GM19240 (cell line): ENCODE measurements around the gene ZCCHC24.

ENCODE experiments used
- DNase-seq: peaks from one replicate; pipeline ENCODE4 v3.0.0; 2011; ENCODE audit warnings: low spot score; ENCODE audit not compliant: insufficient read length

The ZCCHC24 gene

DNA sequence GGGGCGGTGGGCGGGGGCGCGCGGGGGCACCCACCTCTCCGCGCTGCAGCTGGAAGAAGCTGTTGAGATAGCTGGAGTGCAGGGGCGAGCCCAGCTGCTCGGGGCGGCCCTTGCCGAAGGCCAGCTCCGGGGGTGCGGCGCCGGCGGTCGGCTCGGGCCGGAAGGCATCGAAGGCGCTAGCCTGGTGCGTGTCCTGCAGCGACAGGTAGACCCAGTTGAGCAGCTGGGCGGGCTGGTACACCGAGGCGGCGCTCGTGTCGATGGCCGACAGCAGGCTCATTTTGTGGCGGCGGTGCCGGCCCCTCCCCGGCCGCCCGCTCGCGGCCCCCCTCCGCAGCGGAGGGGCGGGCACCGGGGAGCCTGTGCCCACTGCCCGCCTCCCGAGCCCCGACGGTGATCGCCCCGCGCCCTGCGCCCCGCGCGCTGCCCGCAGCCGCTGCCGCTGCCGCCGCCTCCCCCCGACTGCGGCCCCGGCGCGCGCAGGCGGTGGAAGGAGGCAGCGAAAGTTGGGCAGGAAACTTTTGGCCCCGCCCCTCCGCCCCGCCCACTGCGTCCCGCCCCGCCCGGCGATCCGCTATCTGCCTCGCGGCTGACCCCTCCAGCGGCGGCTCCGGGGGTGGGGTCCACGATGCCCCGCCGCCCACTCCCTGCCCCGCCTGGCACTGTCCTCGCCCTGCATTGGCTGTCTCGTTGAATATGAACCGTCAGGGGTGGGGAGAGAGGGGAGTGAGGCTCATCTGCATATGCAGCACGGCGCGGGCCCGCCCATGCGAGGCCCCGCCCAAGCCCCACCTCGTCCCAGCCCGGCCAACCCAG, at the start of gene ZCCHC24:
ZCCHC24 (minus strand) TSS at position 464 of the 816 bp plus-strand sequence; CDS start at position 280, 184 bp downstream.
- peak; percentile 74 for DNase-seq

GRCh38 chr10:79493806-79494205, 48.4 kb upstream of the ZCCHC24 start:
- DNase-seq: no peak

GRCh38 chr10:79492839-79493238, 47.4 kb upstream of the ZCCHC24 start:
- DNase-seq: no peak

DNA sequence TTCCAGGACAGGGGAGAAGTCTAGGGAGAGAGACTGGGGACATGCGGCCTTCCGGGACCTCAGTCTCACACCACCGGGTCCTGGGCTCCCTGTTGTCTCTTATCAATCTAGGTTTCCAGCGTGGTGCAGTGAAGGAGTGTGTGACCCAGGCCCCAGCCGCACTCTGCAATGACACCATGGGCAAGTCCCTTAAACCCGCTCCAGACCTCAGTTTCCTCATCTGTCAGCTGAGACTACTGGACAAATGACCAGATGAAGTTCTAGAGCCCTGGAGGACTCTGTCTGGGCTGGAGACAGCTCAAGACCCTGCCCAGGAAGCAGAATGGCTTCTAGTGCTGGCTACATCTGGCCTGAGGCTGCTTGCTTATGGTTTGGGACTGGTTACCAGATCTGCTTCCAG, 46.8 kb upstream of the ZCCHC24 start:
- DNase-seq: no peak

DNA sequence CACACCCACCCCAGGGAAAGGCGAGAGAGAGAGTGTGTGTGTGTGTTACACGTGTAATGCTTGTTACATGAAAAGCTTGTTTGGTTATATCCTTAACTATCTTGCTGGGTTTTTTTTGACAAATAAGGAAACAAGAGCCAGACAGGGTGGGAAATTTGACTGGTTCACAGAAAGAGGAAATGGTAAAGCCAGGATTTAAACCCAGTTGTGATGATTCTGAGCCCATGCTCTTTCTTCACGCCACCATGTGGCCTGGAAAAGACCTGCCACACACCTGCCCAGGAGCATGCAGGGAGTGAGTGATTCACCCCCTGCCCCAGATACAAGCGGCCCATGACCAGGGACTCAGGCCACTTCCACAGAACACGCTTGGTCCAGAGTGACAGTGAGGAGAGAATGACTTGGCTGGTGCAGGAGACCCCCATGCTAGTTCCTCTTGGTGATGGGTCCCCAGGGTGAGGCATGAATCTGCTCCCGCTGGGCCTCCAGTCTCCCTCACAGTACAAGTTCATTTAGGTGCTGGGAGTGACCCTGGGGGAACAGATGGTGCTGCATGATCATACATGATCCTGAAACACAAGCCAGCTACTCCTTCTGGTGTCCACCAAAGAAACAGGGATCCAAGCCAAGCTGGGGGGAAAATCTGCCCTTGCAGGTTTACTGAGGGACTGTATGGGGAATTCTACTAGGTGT, 45.9 kb upstream of the ZCCHC24 start:
- no peak for DNase-seq

- no peak for DNase-seq
These were observed 45.1 kb upstream of the ZCCHC24 start for GRCh38 chr10:79490400-79491142.

DNA sequence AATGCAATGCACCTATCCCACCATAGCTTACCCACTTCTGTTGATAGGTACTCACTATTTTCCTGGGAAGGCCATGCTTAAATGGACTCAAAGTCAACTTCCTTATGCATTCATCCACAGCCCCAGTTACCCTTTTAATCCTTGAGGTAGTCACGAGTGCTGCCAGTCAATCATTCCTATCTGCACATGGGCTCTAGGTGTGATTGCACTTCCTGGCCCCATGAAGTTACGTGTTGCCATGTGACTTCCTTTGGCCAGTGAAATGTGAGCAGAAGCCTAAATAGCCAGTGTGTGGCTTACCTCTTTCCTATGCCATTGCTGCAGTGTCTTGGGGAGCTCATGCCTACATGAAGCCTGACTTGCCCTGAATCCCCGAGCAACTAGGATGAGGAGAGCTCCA, 43.4 kb upstream of the ZCCHC24 start:
- DNase-seq: no peak

GRCh38 chr10:79488336-79488735, 42.9 kb upstream of the ZCCHC24 start:
- DNase-seq: no peak

DNA sequence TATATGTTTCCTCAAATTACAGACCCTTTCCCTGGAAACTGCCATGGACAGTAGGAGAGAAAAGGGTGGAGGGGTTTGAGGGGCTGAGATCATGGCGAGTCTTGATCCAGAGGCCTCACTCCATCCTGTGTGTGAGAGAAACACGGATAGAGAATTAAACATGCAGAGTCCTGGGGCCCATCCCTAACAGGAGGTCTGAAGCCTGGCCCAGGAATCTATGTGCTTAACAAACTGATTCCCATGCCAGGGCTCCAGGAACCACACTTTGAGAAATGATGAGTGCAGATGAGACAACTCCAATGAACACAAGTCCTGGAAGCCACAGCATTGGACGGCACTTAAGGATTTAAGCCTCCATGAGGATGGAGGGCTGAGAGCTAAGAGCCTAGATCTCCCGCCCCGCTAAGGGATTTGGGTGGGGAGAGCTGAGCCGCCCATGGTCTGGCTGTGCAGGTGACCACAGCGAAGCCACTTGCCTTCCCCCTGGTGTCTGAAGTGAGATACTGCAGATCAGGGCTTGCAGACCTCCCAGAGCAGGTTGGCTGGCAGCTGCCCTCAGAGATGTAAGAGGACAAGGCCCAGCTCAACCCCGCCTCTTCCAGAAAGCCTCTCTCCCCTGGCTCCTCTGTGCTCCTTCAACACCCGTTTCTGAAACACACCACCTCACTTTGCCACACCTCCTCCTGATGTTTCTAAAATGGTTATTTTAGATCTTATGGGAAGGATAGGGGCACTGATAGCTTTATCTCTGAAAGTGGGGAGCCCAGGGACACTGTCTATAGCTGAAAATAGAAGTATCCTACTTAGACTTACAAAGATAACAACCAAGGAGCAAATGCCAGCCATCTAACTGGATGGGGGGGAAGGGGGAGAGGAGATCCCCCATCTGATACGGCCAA, 42.1 kb upstream of the ZCCHC24 start:
- DNase-seq: peak; percentile 65

GRCh38 chr10:79484476-79484875, 39.1 kb upstream of the ZCCHC24 start:
- DNase-seq: no peak

DNA sequence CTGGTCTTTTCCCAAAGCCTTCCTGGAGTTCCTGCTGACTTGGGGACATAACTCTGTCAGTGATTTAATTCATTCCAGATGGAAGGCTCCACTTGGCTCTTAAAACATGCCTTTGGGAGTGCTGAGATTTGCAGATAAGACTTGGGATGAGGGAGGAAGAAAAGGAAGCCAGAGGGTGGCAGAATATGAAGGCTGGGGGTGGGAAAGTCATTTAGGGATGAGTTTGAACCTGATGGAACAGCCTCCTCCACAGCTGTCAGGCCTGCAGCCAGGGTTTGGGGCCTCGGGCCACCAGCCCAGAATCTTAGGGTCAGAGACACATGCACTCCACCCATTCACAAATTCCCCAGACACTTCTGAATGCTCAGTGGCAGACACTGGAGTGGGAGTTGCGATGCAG, 38.5 kb upstream of the ZCCHC24 start:
- DNase-seq: no peak

DNA sequence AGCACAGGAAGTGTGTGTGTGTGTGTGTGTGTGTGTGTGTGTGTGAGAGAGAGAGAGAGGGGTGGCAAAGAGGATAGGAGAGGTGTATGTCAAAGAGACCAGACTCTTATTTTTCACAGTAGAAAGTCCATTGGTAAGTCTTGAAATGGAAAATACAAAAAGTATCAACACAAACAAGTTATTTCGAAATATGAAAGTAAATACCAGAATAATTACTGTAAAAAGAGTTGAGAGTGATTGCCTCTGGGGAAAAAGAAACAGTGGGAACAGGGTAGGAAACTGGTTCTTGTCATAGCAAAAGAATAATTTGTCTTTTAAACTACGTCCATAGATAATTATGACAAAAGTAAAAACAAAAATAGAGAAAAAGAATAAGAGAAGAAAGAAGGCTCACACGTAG, 37.9 kb upstream of the ZCCHC24 start:
- DNase-seq: no peak

- DNase-seq: no peak
These were observed 37.3 kb upstream of the ZCCHC24 start for GRCh38 chr10:79482741-79483140.

DNA sequence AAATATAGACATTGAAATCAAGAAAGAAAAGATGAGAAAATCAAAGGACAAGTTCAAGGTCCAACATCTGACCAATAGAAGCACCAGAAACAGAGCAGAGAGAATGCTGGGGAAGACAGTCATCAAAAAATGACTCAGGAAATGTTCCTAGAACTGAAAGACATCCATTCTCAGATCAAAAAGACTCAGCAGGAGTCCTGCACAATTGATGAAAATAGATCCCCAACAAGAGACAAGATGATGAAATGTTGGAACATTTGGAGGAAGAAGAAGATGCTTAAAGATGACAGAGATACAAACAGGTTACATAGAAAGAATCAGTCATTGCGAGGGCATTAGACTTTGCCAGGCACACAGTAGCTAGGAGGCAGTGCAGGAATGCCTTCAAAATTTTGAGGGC, 36.9 kb upstream of the ZCCHC24 start:
- DNase-seq: no peak

GRCh38 chr10:79479283-79479909, 34.0 kb upstream of the ZCCHC24 start:
- DNase-seq: no peak

GRCh38 chr10:79477456-79477855, 32.0 kb upstream of the ZCCHC24 start:
- no peak for DNase-seq

DNA sequence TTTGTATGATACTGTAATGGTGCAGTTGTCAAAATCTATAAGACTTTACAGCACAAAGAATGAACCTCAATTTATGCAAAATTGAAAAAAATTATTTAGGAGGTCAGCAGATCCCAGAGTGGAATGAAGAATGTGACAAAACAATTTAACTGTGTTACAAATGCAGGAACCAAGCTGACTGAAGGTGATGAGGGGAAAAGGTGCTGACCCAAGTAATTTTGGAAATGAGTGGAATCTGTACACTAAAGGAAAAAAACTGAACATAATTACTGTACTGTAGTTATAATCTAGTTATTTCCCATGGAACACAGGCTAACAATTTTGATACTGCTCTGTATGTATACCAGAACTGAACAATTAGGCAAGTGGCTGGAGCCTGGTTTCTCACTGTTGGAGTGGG, 31.2 kb upstream of the ZCCHC24 start:
- no peak for DNase-seq

DNA sequence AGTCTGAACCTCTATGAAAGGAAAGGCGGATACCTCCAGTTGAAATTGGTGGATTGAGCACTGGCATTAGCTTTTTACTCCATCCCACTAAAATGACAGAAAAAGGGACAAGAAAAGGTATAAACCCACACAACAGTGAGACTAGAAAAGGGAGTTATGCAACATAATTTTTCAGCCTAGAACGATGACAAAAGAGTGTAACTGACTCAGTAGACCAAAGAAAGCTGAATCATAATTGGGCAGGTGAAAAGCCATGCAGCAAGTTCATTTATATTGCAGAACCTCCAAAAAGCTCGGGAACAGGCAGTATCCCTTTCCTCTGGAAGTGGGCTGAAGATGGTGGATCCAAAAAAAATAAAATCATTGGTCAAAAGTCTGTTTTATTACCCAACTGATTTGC, 30.5 kb upstream of the ZCCHC24 start:
- no peak for DNase-seq

- DNase-seq: no peak
These were observed 29.8 kb upstream of the ZCCHC24 start for GRCh38 chr10:79475119-79475653.

GRCh38 chr10:79473496-79474095, 28.2 kb upstream of the ZCCHC24 start:
- DNase-seq: no peak
